ENCODE data around the gene TTLL5.

DNA sequence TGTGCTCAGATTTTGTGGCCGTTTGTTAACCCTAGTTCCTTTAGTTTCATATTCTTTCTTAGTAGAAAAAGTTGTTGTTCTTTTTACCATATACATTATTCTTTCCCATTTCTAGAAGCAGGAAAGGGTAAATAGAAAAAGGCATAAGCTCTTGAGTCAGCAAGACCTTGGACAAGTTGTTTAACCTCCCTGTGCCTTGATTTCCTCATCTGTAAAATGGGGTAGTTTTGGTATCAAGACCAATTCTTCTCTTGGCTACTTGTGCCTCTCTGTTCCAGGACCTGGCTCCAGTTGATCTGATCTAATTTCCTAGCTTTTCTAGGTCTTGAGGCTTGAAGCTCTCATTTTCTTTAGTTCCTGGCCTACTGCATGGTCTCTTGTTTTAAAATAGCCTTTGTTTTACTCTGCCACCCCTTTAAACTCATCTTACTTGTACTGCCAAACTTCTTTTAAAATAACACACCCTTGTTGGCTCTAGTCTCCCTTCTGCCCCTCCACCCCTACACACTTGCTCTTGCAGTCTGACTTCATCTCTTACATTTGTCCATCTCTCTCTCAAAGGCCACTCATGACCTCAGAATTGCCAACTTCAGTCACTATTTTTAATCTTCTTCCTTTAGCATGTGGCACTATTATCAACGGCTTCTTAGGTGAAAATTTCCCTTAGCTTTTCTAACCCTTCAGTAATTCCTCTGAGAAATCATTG is 143.7 kb downstream of the TTLL5 start:
- TF ChIP-seq EP300 (IDR thresholded peaks at IDR 0.05; ENCODE audit: borderline replicate concordance) (no peak), NFIC (IDR thresholded peaks at IDR 0.05) (no peak), YY1 (IDR thresholded peaks at IDR 0.05; ENCODE audit: low read depth) (no peak), TCF12 (IDR thresholded peaks at IDR 0.05; ENCODE audit: low read depth) (no peak), CREB1 (IDR thresholded peaks at IDR 0.05; ENCODE audit: low read depth) (no peak)
